Choroid plexus epithelial cell (primary cell): Measurements from ENCODE around the gene PARD3.

ENCODE experiments used
- DNase-seq: peaks from one replicate; pipeline ENCODE4 v3.0.0-alpha.2; 2010; ENCODE audit warnings: low read depth
- H3K4me3 ChIP-seq: 2 replicates; pipeline ENCODE4 v1.5.1; 2011; ENCODE audit warnings: low read depth, mild to moderate bottlenecking, control low read depth, low read length, moderate library complexity
- TF ChIP-seq, protein P1 (sequence below): conservative IDR thresholded peaks from 2 replicates; pipeline ENCODE4 v1.5.1; 2011; ENCODE audit warnings: low read depth, mild to moderate bottlenecking, control low read depth, inconsistent platforms, low read length, moderate library complexity

Gene PARD3

GRCh38 chr10:34160595-34160994 lies 654.5 kb downstream of the PARD3 start:
- no peak overlapping the region for H3K4me3 ChIP-seq
- TF ChIP-seq, protein P1, sequence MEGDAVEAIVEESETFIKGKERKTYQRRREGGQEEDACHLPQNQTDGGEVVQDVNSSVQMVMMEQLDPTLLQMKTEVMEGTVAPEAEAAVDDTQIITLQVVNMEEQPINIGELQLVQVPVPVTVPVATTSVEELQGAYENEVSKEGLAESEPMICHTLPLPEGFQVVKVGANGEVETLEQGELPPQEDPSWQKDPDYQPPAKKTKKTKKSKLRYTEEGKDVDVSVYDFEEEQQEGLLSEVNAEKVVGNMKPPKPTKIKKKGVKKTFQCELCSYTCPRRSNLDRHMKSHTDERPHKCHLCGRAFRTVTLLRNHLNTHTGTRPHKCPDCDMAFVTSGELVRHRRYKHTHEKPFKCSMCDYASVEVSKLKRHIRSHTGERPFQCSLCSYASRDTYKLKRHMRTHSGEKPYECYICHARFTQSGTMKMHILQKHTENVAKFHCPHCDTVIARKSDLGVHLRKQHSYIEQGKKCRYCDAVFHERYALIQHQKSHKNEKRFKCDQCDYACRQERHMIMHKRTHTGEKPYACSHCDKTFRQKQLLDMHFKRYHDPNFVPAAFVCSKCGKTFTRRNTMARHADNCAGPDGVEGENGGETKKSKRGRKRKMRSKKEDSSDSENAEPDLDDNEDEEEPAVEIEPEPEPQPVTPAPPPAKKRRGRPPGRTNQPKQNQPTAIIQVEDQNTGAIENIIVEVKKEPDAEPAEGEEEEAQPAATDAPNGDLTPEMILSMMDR = no peak
- DNase-seq = no peak

- TF ChIP-seq, protein P1 = no peak
- DNase-seq = peak; percentile 4
- no peak overlapping the region for H3K4me3 ChIP-seq
Measured at GRCh38 chr10:34157501-34157900, 657.6 kb downstream of the PARD3 start.

DNA sequence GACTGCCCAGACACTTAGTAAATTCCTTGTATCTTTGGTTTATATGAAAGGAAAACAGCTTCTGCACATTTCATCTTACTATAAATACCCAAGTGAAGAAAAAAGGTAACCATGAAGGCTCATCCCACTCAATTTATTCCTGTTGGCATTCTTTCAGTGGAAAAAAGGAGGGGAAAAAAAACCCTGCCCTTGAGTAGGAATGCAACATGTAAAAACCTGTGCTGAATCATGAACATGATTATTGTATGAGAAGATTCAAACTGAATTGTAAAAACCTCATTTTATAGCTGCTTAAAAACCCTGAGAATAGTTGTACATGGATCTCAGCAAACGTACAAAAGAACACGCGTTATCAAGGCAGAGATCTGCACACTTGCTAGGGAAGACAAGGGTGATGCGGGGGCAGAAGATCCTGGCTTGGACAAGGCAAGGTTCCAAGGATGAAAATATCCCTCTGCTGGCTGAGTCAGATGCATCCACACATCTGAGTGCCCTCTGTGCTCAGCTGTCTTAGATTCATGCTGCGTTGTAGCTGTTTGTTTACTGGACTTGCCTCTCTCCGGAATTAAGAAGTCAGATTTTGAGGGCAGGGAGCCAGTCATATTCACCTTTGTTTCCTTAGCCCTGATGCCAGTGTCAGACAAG lies 658.2 kb downstream of the PARD3 start:
- H3K4me3 ChIP-seq = no peak overlapping the region
- DNase-seq = peak; percentile 73
- TF ChIP-seq, protein P1 = peak; percentile 56

DNA sequence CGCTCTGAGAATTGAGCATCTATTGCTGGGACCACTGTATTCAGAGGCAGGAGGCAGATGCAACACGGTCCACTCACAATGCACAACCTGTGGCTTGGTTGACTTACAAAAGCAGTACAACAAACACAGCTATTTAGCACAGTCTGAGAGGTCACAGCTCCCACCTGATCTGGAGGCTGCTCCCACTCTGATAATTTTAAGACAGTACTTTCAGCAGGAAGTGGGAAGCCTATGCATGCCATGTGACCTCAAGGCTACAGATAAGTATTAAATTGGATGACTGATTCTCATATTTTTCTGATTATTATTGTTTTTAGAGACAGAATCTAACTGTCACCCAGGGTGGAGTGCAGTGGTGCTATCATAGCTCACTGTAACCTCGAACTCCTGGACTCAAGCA lies 659.3 kb downstream of the PARD3 start:
- H3K4me3 ChIP-seq = no peak overlapping the region
- TF ChIP-seq, protein P1 = no peak
- no peak for DNase-seq

DNA sequence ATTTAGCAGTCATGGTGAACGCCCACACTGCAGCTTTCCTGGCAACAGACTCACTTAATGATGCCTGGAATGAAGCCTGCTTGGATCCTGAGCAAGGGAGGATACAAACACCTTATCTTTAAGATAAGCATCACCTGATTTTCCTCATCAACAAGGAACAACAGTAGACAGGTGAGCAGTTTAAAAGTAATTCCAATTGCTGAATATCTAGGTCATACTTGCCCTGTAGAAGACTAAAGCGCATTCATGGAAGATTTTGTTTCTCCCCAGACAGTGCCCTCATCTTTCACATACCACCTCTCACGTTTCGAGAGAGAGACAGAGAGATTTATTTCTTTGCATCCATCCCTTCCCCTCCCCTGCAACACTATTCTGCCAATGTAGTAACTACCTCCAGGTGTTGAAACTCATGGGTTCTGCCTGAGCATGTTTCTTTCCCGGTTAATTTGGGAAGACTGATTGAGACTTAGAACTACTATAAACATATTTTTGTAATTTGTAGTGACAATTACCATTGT lies 660.7 kb downstream of the PARD3 start:
- TF ChIP-seq, protein P1 = no peak
- no peak overlapping the region for H3K4me3 ChIP-seq
- no peak for DNase-seq

- H3K4me3 ChIP-seq = no peak overlapping the region
- TF ChIP-seq, protein P1 = no peak
- no peak for DNase-seq
Measured at GRCh38 chr10:34153663-34154382, 661.3 kb downstream of the PARD3 start.
